K562 (cell line): ENCODE results near the gene EXOC2. TPM values are rescaled to one million over a fixed set of nuclear protein-coding genes. Genes with fewer than 3 reads are reported as not detected.

Experiments
- ATAC-seq: fragments of 200-7000 bp; cut with Tn5 transposase; 3 replicates; pipeline ENCODE4 v1.9.1; 2020; ENCODE audit warnings: moderate library complexity
- BruUV-seq: library from RNA; stranded (reverse); fragments of 400-500 nt; replicated peaks from 2 replicates; lab custom pipeline; 2021; lab: Mats Ljungman, UMichigan
- CTCF ChIA-PET: fragments of 300-600 bp; formaldehyde crosslinking; extraction: SDS; loops from one replicate; lab custom pipeline; 2021; ENCODE audit warnings: low intra/inter-chr PET ratio; lab: Yijun Ruan, JAX
- POLR2A ChIA-PET: fragments of 300-600, 350-650 bp; sonication (Branson Sonifier 250); formaldehyde crosslinking; extraction: SDS; loops from one replicate; lab custom pipeline; 2021; ENCODE audit warnings: antibody characterized with exemption, inconsistent platforms; lab: Yijun Ruan, JAX
- DNase-seq, 4 experiments: peaks; one replicate each; pipeline versions ENCODE4 v3.0.0 to v3.0.0-alpha.2; 2011 to 2018; ENCODE audit warnings: low spot score in 3 of 4, mixed read lengths in 3 of 4; ENCODE audit errors: extremely low read depth in 1 of 4
- FAIRE-seq: peaks from 2 replicates; lab custom pipeline; 2011; peaks lifted over from hg19 to GRCh38; lab: Jason Lieb, UNC
- H2AFZ ChIP-seq: 2 replicates; pipeline ENCODE4 v1.6.0; 2011; ENCODE audit warnings: low read depth, low read length, control low read depth, inconsistent platforms
- H3K27ac ChIP-seq: fragments of 200-600 bp; 3 replicates; pipeline ENCODE4 v1.8.0; 2011; ENCODE audit warnings: low read depth, mild to moderate bottlenecking, control low read depth, inconsistent platforms, low read length, moderate library complexity, mixed read lengths; ENCODE audit errors: extremely low read depth
- H3K27me3 ChIP-seq, 2 experiments: fragments of 300-600 bp in 1 of 2; 2 replicates in 1 of 2; 3 replicates in 1 of 2; pipeline versions ENCODE4 v1.6.0 to v1.8.0; 2011; ENCODE audit warnings: inconsistent platforms in 2 of 2, low read length in 2 of 2, mild to moderate bottlenecking in 1 of 2, mixed read lengths in 1 of 2, moderate library complexity in 1 of 2; ENCODE audit not compliant: control insufficient read depth in 2 of 2, insufficient read depth in 2 of 2
- H3K36me3 ChIP-seq: fragments of 300-600 bp; 3 replicates; pipeline ENCODE4 v1.8.0; 2011; ENCODE audit warnings: mild to moderate bottlenecking, low read length, inconsistent platforms; ENCODE audit not compliant: control insufficient read depth, insufficient read depth
- H3K4me1 ChIP-seq, 2 experiments: fragments of 200-600 bp in 1 of 2; replicated peaks in 1 of 2; 2 replicates in 1 of 2; 3 replicates in 1 of 2; pipeline versions ENCODE4 v1.5.1 to v1.8.0; 2011; ENCODE audit warnings: inconsistent platforms in 2 of 2, low read length in 2 of 2, mild to moderate bottlenecking in 1 of 2, mixed read lengths in 1 of 2, moderate library complexity in 1 of 2; ENCODE audit not compliant: control insufficient read depth in 2 of 2, insufficient read depth in 2 of 2
- H3K4me2 ChIP-seq: 2 replicates; pipeline ENCODE4 v1.6.1; 2011; ENCODE audit warnings: low read length, control low read depth, inconsistent platforms, mixed read lengths; ENCODE audit not compliant: insufficient read depth
- H3K4me3 ChIP-seq: fragments of 200-600 bp; sonication (generic), shearing (Covaris generic); 2 replicates; pipeline ENCODE4 v1.5.1; 2016; ENCODE audit warnings: control low read depth, inconsistent platforms
- H3K79me2 ChIP-seq: fragments of 200-600 bp; 3 replicates; pipeline ENCODE4 v1.8.0; 2011; ENCODE audit warnings: low read length, inconsistent platforms; ENCODE audit not compliant: control insufficient read depth, insufficient read depth
- H3K9ac ChIP-seq, 2 experiments: 2 replicates each; pipeline versions ENCODE4 v1.6.0 to v1.6.1; 2011; ENCODE audit warnings: low read depth in 2 of 2, low read length in 2 of 2, control low read depth in 1 of 2, inconsistent platforms in 1 of 2, mild to moderate bottlenecking in 1 of 2, mixed read lengths in 1 of 2; ENCODE audit not compliant: insufficient read depth in 1 of 2
- H3K9me1 ChIP-seq: one replicate; pipeline ENCODE4 v1.6.0; 2011; ENCODE audit warnings: inconsistent platforms, mild to moderate bottlenecking, low read length, moderate library complexity; ENCODE audit not compliant: control insufficient read depth, insufficient read depth
- H3K9me3 ChIP-seq: replicated peaks from 2 replicates; pipeline ENCODE4 v1.5.1; 2011; ENCODE audit warnings: low read depth, low read length, inconsistent platforms; ENCODE audit not compliant: control insufficient read depth, insufficient read depth
- H4K20me1 ChIP-seq: replicated peaks from 2 replicates; pipeline ENCODE4 v1.6.1; 2011; ENCODE audit warnings: low read length, inconsistent platforms, mixed read lengths; ENCODE audit not compliant: control insufficient read depth, insufficient read depth
- ATF7 ChIP-seq: fragments of 450-650 bp; IDR thresholded peaks from 2 replicates; pipeline ENCODE4 v1.7.1; 2014; ENCODE audit warnings: mild to moderate bottlenecking, moderate library complexity
- CSDE1 ChIP-seq, 2 experiments: fragments of 450-650 bp; IDR thresholded peaks; 2 replicates each; pipeline ENCODE4 v1.6.1; 2016; ENCODE audit warnings: mild to moderate bottlenecking in 1 of 2
- DPF2 ChIP-seq: fragments of 450-650 bp; IDR thresholded peaks from 2 replicates; pipeline ENCODE4 v1.6.1; 2016
- EWSR1 ChIP-seq: fragments of 450-650 bp; IDR thresholded peaks from 2 replicates; pipeline ENCODE4 v1.6.1; 2018; ENCODE audit warnings: borderline replicate concordance, mild to moderate bottlenecking, low read depth, moderate library complexity; ENCODE audit not compliant: partially characterized antibody
- KAT7 ChIP-seq: sonication (generic); formaldehyde crosslinking; IDR thresholded peaks from 2 replicates; pipeline ENCODE4 v1.8.0; 2022; ENCODE audit warnings: missing genetic modification reagents, mild to moderate bottlenecking, borderline replicate concordance
- KLF10 ChIP-seq: fragments of 250-450 bp; sonication (Bioruptor Pico); IDR thresholded peaks from 2 replicates; pipeline ENCODE4 v1.6.1; 2021; ENCODE audit warnings: matching md5 sums
- SMARCC2 ChIP-seq: fragments of 450-650 bp; IDR thresholded peaks from 2 replicates; pipeline ENCODE4 v1.6.1; 2017; ENCODE audit warnings: antibody characterized with exemption, moderate library complexity, mild to moderate bottlenecking, low read depth
- TFAM ChIP-seq: fragments of 250-450 bp; sonication (Bioruptor Pico); conservative IDR thresholded peaks from 2 replicates; pipeline ENCODE4 v1.5.0; 2021; ENCODE audit warnings: mild to moderate bottlenecking, moderate library complexity
- WGBS: fragments of 100-300 bp; shearing (Covaris generic); methylation state at CpG from one replicate; pipeline ENCODE4 v1.1.6; 2016; ENCODE audit warnings: low coverage, mixed read lengths; ENCODE audit not compliant: insufficient coverage; ENCODE audit errors: missing lambda C conversion rate; 5-methylcytosine and 5-hydroxymethylcytosine counted together
- in situ Hi-C: fragments of 300-500 bp; cut with MboI; formaldehyde crosslinking; loops from 4 replicates; pipeline ENCODE4 v1.15.0; 2018; ENCODE audit warnings: inconsistent platforms, mixed read lengths
- intact Hi-C: fragments of 100-400 bp; cut with micrococcal nuclease; formaldehyde crosslinking; loops from 2 replicates; pipeline ENCODE4 v1.14.2; 2022
- polyA plus RNA-seq, 8 experiments: library from polyadenylated mRNA; depleted of rRNA in 4 of 8; stranded (reverse) in 5 of 8; unstranded in 3 of 8; fragments of >200 nt; fragmentation: Nextera tagmentation in 2 of 8; fragmentation: Illumina TruSeq in 1 of 8; extraction: Ambion mirVana in 2 of 8; extraction: Trizol in 1 of 8; gene quantifications; 2 replicates each; pipeline versions ENCODE4 v1.2.1 to v1.2.3, GENCODE V29; 2011 to 2014; ENCODE audit warnings: inconsistent platforms in 1 of 8, missing spikeins in 1 of 8
- total RNA-seq, 7 experiments: library from RNA; depleted of rRNA in 6 of 7; stranded (reverse); fragments of >200 nt in 6 of 7; fragmentation: Illumina TruSeq in 2 of 7; extraction: Trizol in 2 of 7; gene quantifications; 2 replicates each; pipeline versions ENCODE4 v1.2.1 to v1.2.3, GENCODE V29; 2011 to 2021; ENCODE audit warnings: low replicate concordance in 1 of 7

The EXOC2 gene
- total and polyA plus RNA-seq, 9 of the 15 experiments (the other 6 are each of a cell fraction or from before 2014, with no cell fraction given) = 12.2 to 30.2 (median 24.2) TPM

DNA sequence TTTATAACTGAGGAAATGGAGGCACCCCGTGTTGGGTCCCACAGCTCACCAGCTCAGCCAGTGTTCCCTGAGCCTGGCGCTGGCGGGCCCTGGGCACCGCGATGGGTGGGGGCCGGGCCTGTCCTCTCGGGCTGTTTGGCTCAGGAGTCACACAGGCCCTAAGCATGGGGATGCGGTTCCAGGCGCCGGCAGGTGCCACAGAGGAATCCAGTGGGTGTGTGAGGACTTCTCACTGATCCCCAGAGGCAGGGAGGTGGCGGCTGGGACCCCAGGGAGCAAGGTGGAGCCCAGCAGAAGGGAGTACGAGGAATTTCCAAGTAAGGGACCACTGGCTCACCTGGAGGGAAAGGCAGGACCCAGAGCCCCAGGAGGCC, 243.9 kb downstream of the EXOC2 start:
- TF ChIP-seq TFAM (no peak), ATF7 (no peak), CSDE1 (IDR thresholded peaks at IDR 0.05) (no peak), KAT7 (CRISPR knock-in tag) (no peak), EWSR1 (no peak), KLF10 (CRISPR knock-in tag) (no peak), DPF2 (no peak), SMARCC2 (no peak)
- ATAC-seq (no peak), DNase-seq (no peak), FAIRE-seq (no peak)
- peaks cover 32 to 86% of the 10 kb centered on the region in 2 experiments for H3K27me3 ChIP-seq
- H3K27ac ChIP-seq = no peak overlapping the region
- no peaks in the 10 kb centered on the region for H3K36me3 ChIP-seq
- intact Hi-C loops = no loop called here
- H3K9me1 ChIP-seq = no peaks in the 10 kb centered on the region
- peaks cover 0 to 6% of the 10 kb centered on the region in 2 experiments; a peak in 1 of 5 replicates for H3K4me1 ChIP-seq
- in situ Hi-C loops = no loop called here
- no peak overlapping the region for H3K4me3 ChIP-seq
- CTCF ChIA-PET = no interaction called here
- H2AFZ ChIP-seq = no peak overlapping the region
- H4K20me1 ChIP-seq = no peaks in the 10 kb centered on the region
- no peaks in the 10 kb centered on the region for H3K9me3 ChIP-seq
- 0% methylated on average over 12 of the region's 12 CpGs for WGBS
- H3K4me2 ChIP-seq = no peak overlapping the region
- POLR2A ChIA-PET = interaction anchor here (0.7 kb wide), 1 partner anchor 40 kb away, joined by 3 read pairs; no protein-coding TSS in a partner anchor
- BruUV-seq = no TSS peak
- no peak overlapping the region for H3K9ac ChIP-seq
- no peaks in the 10 kb centered on the region for H3K79me2 ChIP-seq
